Vagina (tissue), 2 donors: ENCODE data around the gene RFPL2. TPM values are rescaled to one million over a fixed set of nuclear protein-coding genes. Genes with fewer than 3 reads are reported as not detected.

Experiments used
- DNase-seq, 2 donors: peaks; one replicate each; pipeline ENCODE4 v3.0.0-alpha.2; 2017; ENCODE audit errors: extremely low spot score in 2 of 2
- H3K27ac ChIP-seq: fragments of 200-600 bp; sonication (generic); one replicate; pipeline ENCODE4 v1.5.1; 2019
- H3K27me3 ChIP-seq: fragments of 200-600 bp; sonication (generic); one replicate; pipeline ENCODE4 v1.5.1; 2019
- H3K36me3 ChIP-seq, 2 donors: fragments of 200-600 bp; sonication (generic); one replicate each; pipeline ENCODE4 v1.5.1; 2017 to 2019
- H3K4me1 ChIP-seq: fragments of 200-600 bp; sonication (generic); one replicate; pipeline ENCODE4 v1.5.1; 2019
- H3K4me3 ChIP-seq, 2 donors: fragments of 200-600 bp; sonication (generic); 1 replicate in 1 of 2; 2 replicates in 1 of 2; pipeline ENCODE4 v1.5.1; 2016 to 2019
- H3K9me3 ChIP-seq: fragments of 200-600 bp; sonication (generic); one replicate; pipeline ENCODE4 v1.5.1; 2019
- POLR2A ChIP-seq, 2 donors: fragments of 450-650 bp; IDR thresholded peaks; one replicate each; pipeline ENCODE4 v1.6.1; 2017; ENCODE audit warnings: antibody characterized with exemption in 2 of 2, mild to moderate bottlenecking in 2 of 2, moderate library complexity in 2 of 2
- POLR2AphosphoS5 ChIP-seq, 2 donors: sonication (generic); formaldehyde crosslinking; IDR thresholded peaks; one replicate each; pipeline ENCODE4 v1.9.0; 2017; ENCODE audit warnings: antibody characterized with exemption in 2 of 2, mild to moderate bottlenecking in 2 of 2, low read depth in 1 of 2; ENCODE audit not compliant: insufficient read depth in 1 of 2
- intact Hi-C: fragments of 100-400 bp; cut with DNase I; formaldehyde crosslinking; loops from one replicate; pipeline ENCODE4 v1.15.1; 2023
- total RNA-seq: library from RNA; depleted of rRNA; stranded (reverse); fragments of >200 nt; gene quantifications from one replicate; pipeline ENCODE4 v1.2.3, GENCODE V29; 2016
- TF ChIP-seq, protein P1 (sequence below), 3 experiments: fragments of 450-650 bp in 2 of 3; fragments of 200-600 bp in 1 of 3; sonication (generic) in 1 of 3; IDR thresholded peaks; one replicate each; pipeline ENCODE4 v1.5.1; 2017 to 2019; ENCODE audit warnings: antibody characterized with exemption in 3 of 3, mild to moderate bottlenecking in 2 of 3, moderate library complexity in 2 of 3

The RFPL2 gene
- total RNA-seq, 1 donor from 2014 or later: not detected

- intact Hi-C loops: no loop called here
- no peaks in the 10 kb centered on the region for H3K36me3 ChIP-seq
- no peak overlapping the region for H3K4me3 ChIP-seq
- H3K27ac ChIP-seq: no peak overlapping the region
- H3K9me3 ChIP-seq: no peaks in the 10 kb centered on the region
- no peak for DNase-seq
- H3K27me3 ChIP-seq: no peaks in the 10 kb centered on the region
- TF ChIP-seq POLR2A (IDR thresholded peaks at IDR 0.05) (no peak), POLR2AphosphoS5 (IDR thresholded peaks at IDR 0.05; ENCODE audit: insufficient read depth in 1 of 2, low read depth in 1 of 2) (no peak)
- TF ChIP-seq, protein P1, sequence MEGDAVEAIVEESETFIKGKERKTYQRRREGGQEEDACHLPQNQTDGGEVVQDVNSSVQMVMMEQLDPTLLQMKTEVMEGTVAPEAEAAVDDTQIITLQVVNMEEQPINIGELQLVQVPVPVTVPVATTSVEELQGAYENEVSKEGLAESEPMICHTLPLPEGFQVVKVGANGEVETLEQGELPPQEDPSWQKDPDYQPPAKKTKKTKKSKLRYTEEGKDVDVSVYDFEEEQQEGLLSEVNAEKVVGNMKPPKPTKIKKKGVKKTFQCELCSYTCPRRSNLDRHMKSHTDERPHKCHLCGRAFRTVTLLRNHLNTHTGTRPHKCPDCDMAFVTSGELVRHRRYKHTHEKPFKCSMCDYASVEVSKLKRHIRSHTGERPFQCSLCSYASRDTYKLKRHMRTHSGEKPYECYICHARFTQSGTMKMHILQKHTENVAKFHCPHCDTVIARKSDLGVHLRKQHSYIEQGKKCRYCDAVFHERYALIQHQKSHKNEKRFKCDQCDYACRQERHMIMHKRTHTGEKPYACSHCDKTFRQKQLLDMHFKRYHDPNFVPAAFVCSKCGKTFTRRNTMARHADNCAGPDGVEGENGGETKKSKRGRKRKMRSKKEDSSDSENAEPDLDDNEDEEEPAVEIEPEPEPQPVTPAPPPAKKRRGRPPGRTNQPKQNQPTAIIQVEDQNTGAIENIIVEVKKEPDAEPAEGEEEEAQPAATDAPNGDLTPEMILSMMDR (IDR thresholded peaks at IDR 0.05): no peak
- H3K4me1 ChIP-seq: no peaks in the 10 kb centered on the region
Observed at GRCh38 chr22:32217465-32217864, 12.6 kb upstream of the RFPL2 start.

DNA sequence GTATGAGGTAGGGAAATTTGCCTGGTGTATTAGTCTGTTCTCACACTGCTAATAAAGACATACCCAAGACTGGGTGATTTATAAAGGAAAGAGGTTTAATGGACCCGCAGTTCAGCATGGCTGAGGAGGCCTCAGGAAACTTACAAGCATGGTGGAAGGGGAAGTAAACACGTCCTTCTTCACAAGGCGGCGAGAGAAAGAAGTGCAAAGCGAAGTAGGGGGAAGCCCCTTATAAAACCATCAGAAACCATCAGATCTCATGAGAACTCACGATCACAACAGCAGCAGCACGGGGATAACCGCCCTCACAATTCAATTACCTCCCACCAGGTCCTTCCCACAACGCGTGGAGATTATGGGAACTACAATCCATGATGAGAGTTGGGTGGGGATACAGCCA is 12.0 kb upstream of the RFPL2 start:
- Histone ChIP-seq H3K4me1 (no peaks in the 10 kb centered on the region), H3K27me3 (no peaks in the 10 kb centered on the region), H3K27ac (no peak overlapping the region), H3K9me3 (no peaks in the 10 kb centered on the region), H3K36me3 (no peaks in the 10 kb centered on the region), H3K4me3 (no peak overlapping the region)
- no peak for DNase-seq
- intact Hi-C loops: no loop called here
- TF ChIP-seq POLR2A (IDR thresholded peaks at IDR 0.05): no peak
- no peak for TF ChIP-seq POLR2AphosphoS5 (IDR thresholded peaks at IDR 0.05; ENCODE audit: insufficient read depth in 1 of 2, low read depth in 1 of 2)
- TF ChIP-seq, protein P1 (IDR thresholded peaks at IDR 0.05): no peak

- intact Hi-C loops: no loop called here
- TF ChIP-seq, protein P1 (IDR thresholded peaks at IDR 0.05): no peak
- TF ChIP-seq POLR2A (IDR thresholded peaks at IDR 0.05): no peak
- TF ChIP-seq POLR2AphosphoS5 (IDR thresholded peaks at IDR 0.05; ENCODE audit: insufficient read depth in 1 of 2, low read depth in 1 of 2): no peak
- no peaks in the 10 kb centered on the region for H3K36me3 ChIP-seq
- no peaks in the 10 kb centered on the region for H3K4me1 ChIP-seq
- no peaks in the 10 kb centered on the region for H3K9me3 ChIP-seq
- H3K27ac ChIP-seq: no peak overlapping the region
- H3K4me3 ChIP-seq: no peak overlapping the region
- no peaks in the 10 kb centered on the region for H3K27me3 ChIP-seq
- DNase-seq: no peak
Observed at GRCh38 chr22:32211011-32211410, 6.1 kb upstream of the RFPL2 start.

GRCh38 chr22:32208681-32209080 is 3.8 kb upstream of the RFPL2 start:
- intact Hi-C loops: no loop called here
- TF ChIP-seq POLR2AphosphoS5 (IDR thresholded peaks at IDR 0.05; ENCODE audit: insufficient read depth in 1 of 2, low read depth in 1 of 2) (no peak), POLR2A (IDR thresholded peaks at IDR 0.05) (no peak)
- TF ChIP-seq, protein P1 (IDR thresholded peaks at IDR 0.05): no peak
- H3K36me3 ChIP-seq: no peaks in the 10 kb centered on the region
- DNase-seq: no peak
- H3K9me3 ChIP-seq: no peaks in the 10 kb centered on the region
- no peak overlapping the region for H3K4me3 ChIP-seq
- no peaks in the 10 kb centered on the region for H3K4me1 ChIP-seq
- H3K27me3 ChIP-seq: no peaks in the 10 kb centered on the region
- no peak overlapping the region for H3K27ac ChIP-seq

DNA sequence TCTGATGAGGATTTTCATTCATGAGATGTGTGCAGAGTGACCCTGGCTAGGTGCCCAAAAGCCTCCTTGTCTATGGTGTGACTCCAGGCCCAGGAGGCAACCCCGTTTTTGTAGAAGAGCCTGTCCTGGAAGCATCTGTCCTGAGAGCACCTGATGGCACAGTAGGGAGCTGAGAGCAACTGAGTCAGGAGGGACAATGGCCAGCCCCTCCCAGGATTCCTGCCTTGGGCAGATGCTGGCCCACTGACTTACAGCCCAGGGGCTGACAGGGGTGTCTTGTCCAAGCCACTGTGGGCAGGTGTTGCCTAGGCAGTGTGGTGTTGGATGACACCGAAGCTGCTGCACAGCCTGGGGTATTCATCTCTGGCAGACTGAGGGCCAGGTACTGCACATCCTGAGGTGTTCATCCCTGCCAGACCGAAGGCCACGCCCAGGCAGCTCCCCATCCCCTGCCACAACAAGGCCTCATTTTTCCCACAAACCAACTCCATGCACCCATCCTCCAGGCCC is 3.2 kb upstream of the RFPL2 start:
- Histone ChIP-seq H3K36me3 (no peaks in the 10 kb centered on the region), H3K4me3 (no peak overlapping the region), H3K9me3 (no peaks in the 10 kb centered on the region), H3K4me1 (peaks cover 6% of the 10 kb centered on the region), H3K27me3 (no peaks in the 10 kb centered on the region), H3K27ac (no peak overlapping the region)
- TF ChIP-seq, protein P1 (IDR thresholded peaks at IDR 0.05): no peak
- TF ChIP-seq POLR2AphosphoS5 (IDR thresholded peaks at IDR 0.05; ENCODE audit: insufficient read depth in 1 of 2, low read depth in 1 of 2) (no peak), POLR2A (IDR thresholded peaks at IDR 0.05) (no peak)
- DNase-seq: no peak
- intact Hi-C loops: no loop called here
